Measurements from ENCODE around the gene ULK3. TPM values are rescaled to one million over a fixed set of nuclear protein-coding genes. Genes with fewer than 3 reads are reported as not detected.

Gene ULK3
- total RNA-seq, 1 donor from 2014 or later = 43.9 TPM

GRCh38 chr15:74799856-74800558 is 42.9 kb downstream of the ULK3 start:
- H3K36me3 ChIP-seq = peaks cover 60% of the 10 kb centered on the region
- H3K4me1 ChIP-seq = peaks cover 8% of the 10 kb centered on the region
- DNase-seq (peak; percentile 90), ATAC-seq (peak; percentile 96)
- no peak overlapping the region for H3K4me3 ChIP-seq
- H3K27me3 ChIP-seq = no peaks in the 10 kb centered on the region
- TF ChIP-seq CTCF (IDR thresholded peaks at IDR 0.05) = peak; percentile 97
- peak overlapping the region; percentile 42 for H3K27ac ChIP-seq
- intact Hi-C loops (cut with DNase I) = no loop called here
- no peaks in the 10 kb centered on the region for H3K9me3 ChIP-seq

DNA sequence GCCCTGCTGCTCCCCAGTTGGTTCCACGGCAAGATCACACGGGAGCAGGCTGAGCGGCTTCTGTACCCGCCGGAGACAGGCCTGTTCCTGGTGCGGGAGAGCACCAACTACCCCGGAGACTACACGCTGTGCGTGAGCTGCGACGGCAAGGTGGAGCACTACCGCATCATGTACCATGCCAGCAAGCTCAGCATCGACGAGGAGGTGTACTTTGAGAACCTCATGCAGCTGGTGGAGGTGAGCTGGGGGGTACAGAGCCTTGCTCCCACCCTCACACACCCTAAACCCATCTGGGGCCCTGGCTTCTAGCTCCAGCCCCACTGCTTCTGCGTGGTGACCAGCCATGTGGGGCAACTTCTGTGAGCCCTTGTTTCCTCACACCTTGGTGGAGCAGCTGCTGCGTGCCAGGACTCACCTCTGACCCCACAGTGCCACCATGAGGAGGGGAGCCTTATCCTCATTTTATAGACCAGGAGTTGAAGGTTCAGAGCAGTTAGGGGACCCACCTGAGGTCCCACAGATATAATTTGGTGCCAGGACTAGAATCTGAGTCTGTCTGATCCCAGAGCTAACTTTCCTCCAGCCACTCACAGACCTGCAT is 43.6 kb downstream of the ULK3 start:
- Histone ChIP-seq H3K27me3 (no peaks in the 10 kb centered on the region), H3K27ac (no peak overlapping the region), H3K9me3 (no peaks in the 10 kb centered on the region), H3K36me3 (peaks cover 58% of the 10 kb centered on the region), H3K4me3 (no peak overlapping the region), H3K4me1 (peaks cover 8% of the 10 kb centered on the region)
- ATAC-seq (no peak), DNase-seq (no peak)
- no peak for TF ChIP-seq CTCF (IDR thresholded peaks at IDR 0.05)
- intact Hi-C loops (cut with DNase I) = no loop called here

DNA sequence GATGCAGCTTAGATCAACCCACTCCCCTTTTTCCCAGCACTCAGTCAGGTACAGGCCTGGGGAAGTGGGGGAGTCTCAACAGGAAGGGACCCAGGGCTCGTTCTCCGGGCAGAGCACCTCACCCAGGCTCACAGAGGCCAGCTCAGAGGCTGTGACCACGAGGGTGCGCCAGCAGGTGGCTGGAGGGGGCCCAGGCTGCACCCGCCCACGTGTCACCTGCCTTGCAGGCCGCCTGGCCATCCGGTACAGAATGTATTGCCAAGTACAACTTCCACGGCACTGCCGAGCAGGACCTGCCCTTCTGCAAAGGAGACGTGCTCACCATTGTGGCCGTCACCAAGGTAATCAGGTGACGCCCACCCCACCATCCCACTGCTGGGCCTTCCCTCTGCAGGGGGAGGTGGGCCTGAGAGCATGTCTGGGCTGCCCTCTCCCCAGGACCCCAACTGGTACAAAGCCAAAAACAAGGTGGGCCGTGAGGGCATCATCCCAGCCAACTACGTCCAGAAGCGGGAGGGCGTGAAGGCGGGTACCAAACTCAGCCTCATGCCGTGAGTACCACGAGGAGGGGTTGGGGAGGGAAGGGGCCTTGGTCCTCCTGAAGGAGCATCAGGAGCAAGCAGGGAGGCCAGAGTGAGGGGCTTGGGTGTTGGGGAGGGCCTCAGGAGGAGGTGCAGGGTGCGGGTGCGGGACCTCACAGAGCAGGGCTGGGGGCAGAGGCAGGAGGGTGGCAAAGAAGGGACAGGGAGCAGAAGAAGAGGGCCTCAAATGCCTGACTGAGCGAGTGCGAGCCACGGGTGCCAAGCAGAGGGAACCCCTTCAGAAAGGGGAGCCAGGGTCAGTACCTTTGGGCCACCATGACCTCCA is 44.3 kb downstream of the ULK3 start:
- DNase-seq (no peak), ATAC-seq (no peak)
- peaks cover 11% of the 10 kb centered on the region for H3K4me1 ChIP-seq
- intact Hi-C loops (cut with DNase I) = no loop called here
- H3K27me3 ChIP-seq = no peaks in the 10 kb centered on the region
- TF ChIP-seq CTCF (IDR thresholded peaks at IDR 0.05) = no peak
- no peak overlapping the region for H3K4me3 ChIP-seq
- peaks cover 51% of the 10 kb centered on the region for H3K36me3 ChIP-seq
- no peaks in the 10 kb centered on the region for H3K9me3 ChIP-seq
- H3K27ac ChIP-seq = no peak overlapping the region

GRCh38 chr15:74795966-74796625 is 46.9 kb downstream of the ULK3 start:
- DNase-seq = no peak
- Histone ChIP-seq H3K36me3 (peaks cover 27% of the 10 kb centered on the region), H3K4me3 (no peak overlapping the region), H3K27ac (no peak overlapping the region), H3K9me3 (no peaks in the 10 kb centered on the region), H3K4me1 (peaks cover 36% of the 10 kb centered on the region), H3K27me3 (no peaks in the 10 kb centered on the region)
- TF ChIP-seq CTCF (IDR thresholded peaks at IDR 0.05) = no peak
- intact Hi-C loops (cut with DNase I) = no loop called here
- ATAC-seq = no peak

GRCh38 chr15:74794970-74795349 is 48.0 kb downstream of the ULK3 start:
- H3K36me3 ChIP-seq = peaks cover 16% of the 10 kb centered on the region
- no peak for TF ChIP-seq CTCF (IDR thresholded peaks at IDR 0.05)
- no peak overlapping the region for H3K27ac ChIP-seq
- intact Hi-C loops (cut with DNase I) = no loop called here
- no peak for DNase-seq
- ATAC-seq = no peak
- no peak overlapping the region for H3K4me3 ChIP-seq
- H3K27me3 ChIP-seq = no peaks in the 10 kb centered on the region
- peaks cover 44% of the 10 kb centered on the region for H3K4me1 ChIP-seq
- H3K9me3 ChIP-seq = no peaks in the 10 kb centered on the region
